ENCODE data around the gene PRM2.
"Not testable (repeated sequence)": the region's sequence is repeated elsewhere in the genome, so short reads cannot be mapped to it uniquely, and the experiment has no call there.

Gene PRM2

DNA sequence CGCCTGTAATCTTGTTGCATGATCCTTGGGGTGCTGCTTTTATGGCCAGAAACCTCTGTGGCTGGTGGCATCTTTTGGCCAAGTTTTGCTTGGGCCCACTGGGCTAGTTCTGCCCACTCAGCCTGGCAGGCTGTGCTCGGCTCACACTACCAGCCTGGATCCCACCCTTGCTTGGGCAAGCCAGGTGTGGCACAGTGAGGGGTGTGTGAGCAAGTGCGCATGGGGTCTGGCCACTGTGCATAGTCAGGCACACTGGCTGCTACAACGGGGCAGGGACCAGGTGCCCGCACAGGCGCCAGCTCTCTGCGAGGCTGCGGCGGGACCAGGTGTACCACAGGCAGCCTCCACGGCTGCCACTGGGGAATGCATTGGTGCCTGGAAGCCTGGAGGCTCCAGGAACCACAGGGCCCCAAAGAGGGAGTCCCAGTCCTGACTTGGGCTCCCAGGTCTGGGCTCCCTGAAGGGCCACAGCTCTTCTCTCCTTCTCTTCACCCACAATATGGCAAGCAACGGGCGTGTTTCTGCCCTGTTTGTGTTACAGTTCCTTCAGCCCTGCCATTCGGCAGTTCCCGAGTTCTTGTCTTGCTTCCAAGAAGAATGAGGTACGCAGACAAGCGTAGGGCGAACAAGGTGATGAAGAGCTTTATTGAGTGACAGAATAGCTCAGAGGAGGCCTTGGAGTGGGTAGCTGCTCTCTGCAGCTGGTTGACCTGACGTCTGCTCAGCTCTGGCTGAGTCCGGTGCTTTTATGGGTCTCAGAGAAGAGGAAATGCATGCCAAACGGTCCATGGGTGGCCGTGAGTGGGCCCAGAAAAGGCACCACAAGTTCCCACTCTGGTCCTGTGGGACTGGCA lies 31.6 kb upstream of the PRM2 start:
- no peak for DNase-seq (ENCODE audit: low read depth)

DNA sequence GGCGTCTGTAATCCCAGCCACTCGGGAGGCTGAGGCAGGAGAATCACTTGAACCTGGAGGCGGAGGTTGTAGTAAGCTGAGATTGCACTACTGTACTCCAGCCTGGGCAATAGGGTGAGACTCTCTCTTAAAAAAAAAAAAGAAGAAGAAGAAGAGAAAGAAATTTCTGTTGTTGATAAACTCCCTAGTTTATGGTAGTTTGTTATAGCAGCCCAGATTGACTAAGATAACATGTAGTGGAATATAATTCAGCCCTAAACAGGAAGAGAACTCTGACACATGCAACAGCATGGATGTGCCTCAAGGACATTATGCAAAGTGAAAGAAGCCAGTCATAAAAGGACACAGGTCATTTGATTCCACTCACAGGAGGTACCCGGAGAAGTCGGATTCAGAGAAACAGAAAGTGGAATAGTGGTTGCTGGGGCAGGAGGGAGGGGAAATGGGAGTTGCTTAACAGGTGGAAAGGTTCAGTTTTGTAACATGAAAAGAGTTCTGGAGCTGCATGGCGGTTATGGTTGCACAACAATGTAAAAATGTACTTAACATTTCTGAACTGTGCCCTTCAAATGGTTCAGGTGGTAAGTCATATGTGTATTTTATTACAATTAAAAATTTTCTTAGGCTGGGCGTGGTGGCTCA lies 30.8 kb upstream of the PRM2 start:
- no peak for DNase-seq (ENCODE audit: low read depth)

DNA sequence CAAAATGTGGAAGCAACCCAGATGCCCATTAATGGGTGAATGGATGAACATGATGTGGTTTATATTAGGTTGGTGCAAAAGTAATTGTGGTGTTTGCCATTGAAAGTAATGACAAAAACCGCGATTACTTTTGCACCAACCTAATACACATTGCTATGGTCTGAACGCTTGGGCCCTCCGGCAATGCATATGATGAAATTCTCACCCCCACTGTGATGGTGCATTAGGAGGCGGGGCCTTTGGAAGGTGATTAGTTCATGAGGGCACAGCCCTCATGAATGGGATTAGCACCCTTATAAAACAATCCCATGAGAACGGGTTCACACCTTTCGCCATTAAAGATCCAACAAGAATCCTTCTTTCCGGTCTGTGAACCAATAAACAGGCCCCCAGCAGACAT lies 30.1 kb upstream of the PRM2 start:
- no peak for DNase-seq (ENCODE audit: low read depth)

- DNase-seq (ENCODE audit: low read depth): no peak
These were observed 27.3 kb upstream of the PRM2 start for GRCh38 chr16:11303405-11304138.

DNA sequence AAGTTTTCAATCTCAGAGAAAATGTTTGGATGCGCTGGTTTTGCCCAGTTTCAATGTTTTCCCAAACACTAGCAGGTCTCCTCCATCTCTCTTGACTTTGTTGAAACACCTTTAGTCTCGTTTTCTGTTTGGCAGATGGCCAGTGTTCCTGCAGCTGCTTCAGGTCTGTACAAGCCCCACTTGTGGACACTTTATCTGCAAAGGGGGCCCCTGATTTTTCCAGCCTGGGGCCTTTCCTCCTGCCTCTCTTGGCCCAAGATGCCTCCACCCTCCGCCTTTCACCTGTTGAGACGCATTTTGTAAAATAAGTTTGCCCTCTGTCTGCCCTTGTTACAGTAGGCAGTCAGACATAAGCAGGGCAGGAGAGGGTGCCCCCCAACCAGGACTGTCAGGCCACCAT lies 26.7 kb upstream of the PRM2 start:
- no peak for DNase-seq (ENCODE audit: low read depth)

DNA sequence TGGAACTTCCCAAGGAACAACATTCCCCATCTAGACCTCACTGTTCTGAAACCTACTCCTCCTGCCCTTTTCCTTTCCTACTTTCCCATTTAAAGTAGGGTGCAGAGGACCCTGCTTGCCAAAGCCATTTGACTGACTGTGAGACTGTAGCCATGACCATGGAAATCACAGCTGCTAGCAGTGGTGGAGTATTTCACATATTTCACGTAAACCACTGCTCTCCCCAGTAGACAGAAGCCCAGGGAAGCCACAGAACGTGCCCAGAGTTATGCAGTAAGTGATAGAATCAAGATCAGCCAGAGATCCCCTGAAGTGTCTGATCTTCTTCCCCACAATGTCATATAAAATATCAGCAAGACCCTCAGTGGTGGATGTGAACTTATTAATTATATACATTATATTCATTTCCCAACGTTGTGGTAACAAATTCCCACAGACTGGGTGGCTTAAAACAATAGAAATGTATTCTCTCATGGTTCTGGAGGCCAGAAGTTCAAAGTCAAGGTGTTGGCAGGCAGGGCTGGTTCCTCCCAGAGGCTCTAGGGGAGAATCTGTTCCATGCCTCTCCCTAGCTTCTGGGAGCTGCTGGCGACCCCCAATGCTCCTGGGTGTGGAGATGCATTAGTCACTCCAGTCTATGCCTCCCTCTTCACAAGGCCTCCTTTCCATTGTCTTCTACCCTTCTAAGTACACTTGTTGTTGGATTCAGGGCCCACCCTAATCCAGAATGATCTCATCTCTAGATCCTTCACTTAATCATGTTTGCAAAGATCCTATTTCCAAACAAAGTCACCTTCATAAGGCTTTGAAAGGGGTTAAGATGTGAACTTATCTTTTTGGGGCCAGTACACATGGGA lies 25.6 kb upstream of the PRM2 start:
- no peak for DNase-seq (ENCODE audit: low read depth)

- DNase-seq (ENCODE audit: low read depth): no peak
These were observed 24.2 kb upstream of the PRM2 start for GRCh38 chr16:11300560-11300892.

- no peak for DNase-seq (ENCODE audit: low read depth)
These were observed 23.7 kb upstream of the PRM2 start for GRCh38 chr16:11299865-11300559.

DNA sequence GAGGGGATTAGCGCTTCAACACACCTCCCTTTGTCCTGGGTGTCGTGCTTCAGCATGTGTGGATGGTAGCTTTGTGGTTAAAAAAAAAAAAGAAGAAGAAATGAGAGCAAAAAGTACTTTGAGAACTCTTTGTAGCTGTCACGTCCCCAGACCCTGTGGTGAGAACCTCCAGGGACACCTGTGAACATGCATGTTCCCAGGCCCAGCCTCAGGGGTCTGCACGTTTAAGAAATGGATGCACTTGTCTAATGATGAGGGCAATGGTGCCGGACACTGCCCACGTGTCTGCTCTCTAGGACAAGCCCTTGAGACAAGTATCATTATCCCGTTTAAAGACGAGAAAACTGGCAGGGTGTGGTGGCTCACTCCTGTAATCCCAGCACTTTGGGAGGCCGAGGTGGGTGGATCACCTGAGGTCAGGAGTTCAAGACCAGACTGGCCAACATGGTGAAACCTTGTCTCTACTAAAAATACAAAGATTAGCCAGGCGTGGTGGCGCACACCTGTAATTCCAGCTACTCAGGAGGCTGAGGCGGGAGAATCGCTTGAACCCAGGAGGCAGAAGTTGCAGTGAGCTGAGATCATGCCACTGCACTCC lies 22.8 kb upstream of the PRM2 start:
- DNase-seq (ENCODE audit: low read depth): not testable (repeated sequence)

- no peak for DNase-seq (ENCODE audit: low read depth)
These were observed 22.0 kb upstream of the PRM2 start for GRCh38 chr16:11298143-11298900.

GRCh38 chr16:11297492-11298142 lies 21.3 kb upstream of the PRM2 start:
- no peak for DNase-seq (ENCODE audit: low read depth)

DNA sequence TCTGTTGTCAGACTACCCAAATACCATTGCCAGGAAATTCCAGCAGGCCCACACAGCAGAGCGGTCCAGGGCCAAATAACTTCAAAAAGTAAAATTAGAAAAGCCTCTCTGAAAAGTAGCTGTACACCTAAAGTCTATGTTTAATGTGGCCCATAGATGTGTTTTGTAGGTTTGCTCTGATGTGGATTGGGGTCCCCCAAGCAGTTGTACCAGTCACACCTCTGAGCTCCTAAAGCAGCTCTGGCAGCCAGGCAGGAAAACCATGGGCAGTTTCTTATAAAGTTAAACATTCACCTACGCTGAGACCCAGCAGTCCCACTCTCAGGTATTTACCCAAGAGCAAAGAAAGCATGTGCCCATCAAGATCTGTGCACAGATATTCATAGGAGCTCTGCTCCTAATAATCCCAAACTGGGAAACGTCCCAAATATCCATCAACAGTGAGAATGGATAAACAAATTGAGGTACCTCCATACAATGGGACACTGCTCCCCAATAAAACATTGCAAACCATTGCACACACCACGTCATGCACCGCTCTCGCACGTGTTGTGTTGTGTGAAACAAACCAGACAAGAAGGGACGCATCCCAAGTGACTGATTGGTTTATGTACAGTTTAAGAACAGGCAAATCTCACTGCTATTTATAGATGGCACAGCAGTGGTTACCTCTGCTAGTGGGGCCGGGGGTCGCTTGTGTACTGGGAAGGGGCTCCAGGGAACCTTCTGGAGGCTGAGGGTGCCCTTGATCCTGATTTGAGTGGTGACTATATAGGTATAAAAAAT lies 20.6 kb upstream of the PRM2 start:
- DNase-seq (ENCODE audit: low read depth): no peak

- DNase-seq (ENCODE audit: low read depth): no peak
These were observed 20.0 kb upstream of the PRM2 start for GRCh38 chr16:11296351-11296705.

DNA sequence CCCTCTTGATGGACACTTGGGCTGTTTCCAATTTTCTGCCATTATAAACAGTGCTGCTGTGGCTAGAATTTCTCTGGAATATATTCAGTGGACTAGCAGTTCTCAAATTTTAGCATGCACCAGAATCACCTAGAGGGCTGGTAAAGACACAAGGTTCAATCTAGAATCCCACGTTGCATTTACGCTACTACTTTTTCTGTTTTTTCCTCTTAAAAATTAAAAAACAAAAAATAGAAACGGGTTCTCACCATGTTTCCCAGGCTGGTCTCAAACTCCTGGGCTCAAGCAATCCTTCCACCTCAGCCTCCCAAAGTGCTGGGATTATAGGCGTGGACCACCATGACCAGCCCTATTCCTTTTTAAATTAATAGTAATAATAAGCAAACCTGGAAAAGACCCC lies 19.4 kb upstream of the PRM2 start:
- DNase-seq (ENCODE audit: low read depth): no peak

GRCh38 chr16:11292076-11292748 lies 15.9 kb upstream of the PRM2 start:
- DNase-seq (ENCODE audit: low read depth): no peak

GRCh38 chr16:11291091-11291703 lies 14.9 kb upstream of the PRM2 start:
- DNase-seq (ENCODE audit: low read depth): no peak

- no peak for DNase-seq (ENCODE audit: low read depth)
These were observed 14.0 kb upstream of the PRM2 start for GRCh38 chr16:11290102-11290893.
